SK-N-MC (cell line): ENCODE results near the gene BRAF.
"Not testable (repeated sequence)": the region's sequence is repeated elsewhere in the genome, so short reads cannot be mapped to it uniquely, and the experiment has no call there.

Source experiments
- EZH2 ChIP-seq: fragments of 200-600 bp; sonication (generic); IDR thresholded peaks from one replicate; pipeline ENCODE4 v1.6.1; 2017; ENCODE audit warnings: antibody characterized with exemption
- FOXP2 ChIP-seq: optimal IDR thresholded peaks from 2 replicates; pipeline ENCODE3; 2011; ENCODE audit warnings: mild to moderate bottlenecking, moderate library complexity; ENCODE audit not compliant: insufficient read depth; ENCODE audit errors: extremely low read length, control extremely low read depth
- POLR2AphosphoS5 ChIP-seq: IDR thresholded peaks from 2 replicates; pipeline ENCODE4 v1.6.1; 2012; ENCODE audit warnings: mild to moderate bottlenecking, low read depth, low read length, borderline replicate concordance

GRCh38 chr7:140942242-140942641 lies 17.5 kb upstream of the BRAF start:
- TF ChIP-seq EZH2, POLR2AphosphoS5, FOXP2: not testable (repeated sequence)
